Spleen (tissue), 11 donors: ENCODE data around the gene ABCA2. TPM values are rescaled to one million over a fixed set of nuclear protein-coding genes. Genes with fewer than 3 reads are reported as not detected.

Experiments
- DNase-seq: peaks from one replicate; pipeline ENCODE4 v3.0.0-alpha.2; 2020
- H3K27ac ChIP-seq, 8 donors: fragments of 200-600 bp; sonication (generic) in 7 of 8; 1 replicate in 4 of 8; 2 replicates in 4 of 8; pipeline versions ENCODE4 v1.5.0 to v1.8.0; 2016 to 2021; ENCODE audit warnings: inconsistent platforms in 4 of 8, mild to moderate bottlenecking in 4 of 8, moderate library complexity in 1 of 8
- H3K27me3 ChIP-seq, 7 donors: fragments of 200-600 bp; sonication (generic) in 6 of 7; replicated peaks in 1 of 7; 1 replicate in 4 of 7; 2 replicates in 3 of 7; pipeline versions ENCODE4 v1.5.0 to v1.8.0; 2016 to 2021; ENCODE audit warnings: inconsistent platforms in 3 of 7, mild to moderate bottlenecking in 1 of 7
- H3K36me3 ChIP-seq, 6 donors: fragments of 200-600 bp; sonication (generic) in 5 of 6; 1 replicate in 4 of 6; 2 replicates in 2 of 6; pipeline versions ENCODE4 v1.5.0 to v1.8.0; 2016 to 2021; ENCODE audit warnings: inconsistent platforms in 2 of 6
- H3K4me1 ChIP-seq, 6 donors: fragments of 200-600 bp; sonication (generic) in 5 of 6; 1 replicate in 3 of 6; 2 replicates in 3 of 6; pipeline versions ENCODE4 v1.5.0 to v1.8.0; 2016 to 2021; ENCODE audit warnings: inconsistent platforms in 3 of 6
- H3K4me3 ChIP-seq, 8 donors: fragments of 200-600 bp; sonication (generic) in 7 of 8; 1 replicate in 4 of 8; 2 replicates in 4 of 8; pipeline versions ENCODE4 v1.5.0 to v1.8.0; 2016 to 2021; ENCODE audit warnings: inconsistent platforms in 4 of 8, mild to moderate bottlenecking in 4 of 8, moderate library complexity in 2 of 8
- H3K9me3 ChIP-seq, 8 donors: fragments of 200-600 bp; sonication (generic) in 7 of 8; 1 replicate in 4 of 8; 2 replicates in 4 of 8; pipeline versions ENCODE4 v1.5.0 to v1.8.0; 2016 to 2021; ENCODE audit warnings: inconsistent platforms in 4 of 8
- POLR2A ChIP-seq, 3 donors: fragments of 450-650 bp; IDR thresholded peaks; one replicate each; pipeline ENCODE4 v1.5.1; 2017; ENCODE audit warnings: antibody characterized with exemption in 3 of 3, mild to moderate bottlenecking in 1 of 3
- POLR2AphosphoS5 ChIP-seq, 3 donors: sonication (generic); formaldehyde crosslinking; IDR thresholded peaks; one replicate each; pipeline ENCODE4 v1.5.1; 2017; ENCODE audit warnings: antibody characterized with exemption in 3 of 3
- WGBS, 5 donors: extraction: QIAGEN DNeasy Blood & Tissue Kit in 3 of 5; methylation state at CpG; one replicate each; pipeline versions ENCODE4 v1.1.5 to v1.1.7; 2013 to 2018; 5-methylcytosine and 5-hydroxymethylcytosine counted together
- intact Hi-C: fragments of 100-400 bp; cut with DNase I; formaldehyde crosslinking; loops from one replicate; pipeline ENCODE4 v1.15.0; 2023; ENCODE audit warnings: low total_unique reads
- polyA plus RNA-seq, 3 donors: library from polyadenylated mRNA; stranded (reverse); fragments of 200-250 nt; gene quantifications; one replicate each; pipeline ENCODE4 v1.2.1, GENCODE V29; 2013
- total RNA-seq, 7 donors: library from RNA; depleted of rRNA in 3 of 7; stranded (reverse); fragments of >200 nt in 3 of 7; fragmentation: NEBNext Ultra II Directional in 4 of 7; extraction: Animal tissue kit (Norgen Biotek cat#: 25700) in 4 of 7; gene quantifications; one replicate each; pipeline versions ENCODE4 v1.1.0 to v1.2.1, GENCODE V29; 2016 to 2021
- TF ChIP-seq, protein P1 (sequence below), 11 experiments: fragments of 200-600 bp in 7 of 11; fragments of 450-650 bp in 4 of 11; sonication (generic) in 4 of 11; IDR thresholded peaks in 8 of 11; conservative IDR thresholded peaks in 3 of 11; 1 replicate in 7 of 11; 2 replicates in 4 of 11; pipeline versions ENCODE4 v1.4.0 to v1.8.0; 2016 to 2021; ENCODE audit warnings: antibody characterized with exemption in 11 of 11, inconsistent platforms in 4 of 11, mild to moderate bottlenecking in 1 of 11
- donor health status: healthy with polysubstance abuse.
- donor health status: DM: no; HTN: no; CAD: no; lungs with moderate emphysema.
- donor health status: DM: no; HTN: no; CAD: no.
- donor health status: Bipolar disorder and iron deficiency.
- donor health status: healthy.
- donor health status: DM: no; HTN: no; CAD: no.
- donor health status: DM: yes; HTN: yes; CAD: no.

The ABCA2 gene
- total and polyA plus RNA-seq, 10 donors = 11.9 to 97.5 (median 53.2) TPM

DNA sequence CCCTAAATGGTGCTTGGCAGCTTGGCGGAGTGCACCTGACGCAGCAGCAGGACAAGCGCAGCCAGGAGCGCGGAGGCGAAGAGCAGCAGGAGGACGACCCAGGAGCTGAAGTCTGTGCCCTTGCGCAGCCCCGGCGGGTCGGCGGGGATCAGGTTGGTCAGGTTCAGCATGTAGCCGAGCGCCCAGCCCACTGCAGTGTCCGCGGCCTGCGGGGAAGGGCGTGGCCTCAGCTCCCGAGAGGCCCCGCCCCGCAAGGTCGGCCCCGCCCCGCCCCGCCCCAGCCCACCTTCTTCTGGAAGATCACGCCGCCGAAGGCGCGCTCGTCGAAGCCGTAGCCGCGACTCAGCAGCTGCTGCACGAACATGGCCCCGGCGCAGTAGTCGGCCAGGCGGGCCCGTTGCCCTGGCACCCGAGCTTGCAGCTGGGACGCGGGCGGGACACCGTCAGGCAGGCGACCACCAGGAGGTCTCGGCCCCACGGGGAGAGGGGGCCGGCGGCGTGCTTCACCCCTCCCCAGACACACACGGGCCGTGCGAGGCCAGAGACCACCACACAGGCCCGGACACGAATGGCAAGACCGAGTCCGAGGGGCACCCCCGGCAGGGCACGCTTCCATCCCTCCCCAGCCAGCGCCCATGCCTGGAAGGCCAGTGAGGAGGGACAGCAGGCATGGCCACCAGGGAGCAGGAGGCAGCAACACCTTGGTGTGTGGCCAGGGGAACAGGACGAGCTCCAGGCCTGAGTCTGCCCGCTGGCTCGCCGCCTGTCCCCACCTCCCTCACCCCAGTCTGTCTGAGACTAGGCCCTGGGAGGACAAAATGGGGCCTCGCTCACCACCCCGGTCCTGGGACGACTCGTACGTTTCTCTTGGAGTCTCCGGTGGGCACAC, 20.9 kb upstream of the ABCA2 start:
- intact Hi-C loops = no loop called here
- no peaks in the 10 kb centered on the region for H3K9me3 ChIP-seq
- H3K36me3 ChIP-seq = no peaks in the 10 kb centered on the region
- DNase-seq = no peak
- peaks cover 25 to 64% (median 48%) of the 10 kb centered on the region in 6 donors for H3K4me1 ChIP-seq
- no peak overlapping the region for H3K27ac ChIP-seq
- WGBS, 5 donors = 36 to 62% (median 44%) methylated on average over 21 to 72 of the region's 72 CpGs
- H3K27me3 ChIP-seq = peaks cover 15 to 100% (median 98%) of the 10 kb centered on the region in 7 donors
- TF ChIP-seq POLR2AphosphoS5 (IDR thresholded peaks at IDR 0.05) (no peak), POLR2A (IDR thresholded peaks at IDR 0.05) (no peak)
- TF ChIP-seq, protein P1, sequence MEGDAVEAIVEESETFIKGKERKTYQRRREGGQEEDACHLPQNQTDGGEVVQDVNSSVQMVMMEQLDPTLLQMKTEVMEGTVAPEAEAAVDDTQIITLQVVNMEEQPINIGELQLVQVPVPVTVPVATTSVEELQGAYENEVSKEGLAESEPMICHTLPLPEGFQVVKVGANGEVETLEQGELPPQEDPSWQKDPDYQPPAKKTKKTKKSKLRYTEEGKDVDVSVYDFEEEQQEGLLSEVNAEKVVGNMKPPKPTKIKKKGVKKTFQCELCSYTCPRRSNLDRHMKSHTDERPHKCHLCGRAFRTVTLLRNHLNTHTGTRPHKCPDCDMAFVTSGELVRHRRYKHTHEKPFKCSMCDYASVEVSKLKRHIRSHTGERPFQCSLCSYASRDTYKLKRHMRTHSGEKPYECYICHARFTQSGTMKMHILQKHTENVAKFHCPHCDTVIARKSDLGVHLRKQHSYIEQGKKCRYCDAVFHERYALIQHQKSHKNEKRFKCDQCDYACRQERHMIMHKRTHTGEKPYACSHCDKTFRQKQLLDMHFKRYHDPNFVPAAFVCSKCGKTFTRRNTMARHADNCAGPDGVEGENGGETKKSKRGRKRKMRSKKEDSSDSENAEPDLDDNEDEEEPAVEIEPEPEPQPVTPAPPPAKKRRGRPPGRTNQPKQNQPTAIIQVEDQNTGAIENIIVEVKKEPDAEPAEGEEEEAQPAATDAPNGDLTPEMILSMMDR (IDR thresholded peaks at IDR 0.05 in 8 of 11, conservative IDR thresholded peaks at IDR 0.05 in 3 of 11) = no peak
- H3K4me3 ChIP-seq = no peak overlapping the region

DNA sequence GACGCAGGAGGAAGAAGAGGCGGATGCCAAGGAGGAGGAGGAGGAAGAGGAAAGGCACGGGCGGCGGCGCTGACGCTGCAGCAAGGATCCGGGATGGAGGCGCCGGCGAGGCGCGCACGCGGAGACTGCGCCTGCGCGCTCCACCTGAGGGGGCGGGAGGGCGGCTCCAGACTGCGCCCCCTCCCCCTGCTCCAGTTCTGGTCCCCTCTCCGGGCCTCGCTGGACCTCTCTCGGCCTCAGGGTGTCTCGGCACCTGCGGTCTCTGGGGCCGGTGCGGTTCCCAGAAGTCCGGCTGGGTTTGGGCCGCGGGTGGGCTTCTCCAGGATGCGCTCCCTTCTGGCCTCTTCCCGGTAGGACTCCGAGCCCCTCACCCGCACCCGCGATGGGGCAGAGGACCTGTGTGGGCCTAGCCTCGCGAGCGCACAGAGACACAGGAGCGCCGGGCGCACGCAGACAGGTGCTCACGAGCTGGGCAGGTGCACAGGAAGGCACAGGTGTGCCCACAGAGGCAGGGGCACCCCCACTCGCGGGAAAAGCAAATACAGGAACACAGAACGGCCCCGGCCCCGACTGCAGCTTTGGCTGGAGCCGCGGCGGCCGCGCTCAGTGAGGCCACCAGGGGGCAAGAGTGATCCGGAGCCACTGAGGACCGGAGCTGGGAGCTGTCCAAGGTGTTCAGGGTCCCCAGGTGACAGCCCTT, 18.2 kb upstream of the ABCA2 start, which contains the start of gene NPDC1:
Gene NPDC1, minus strand, starts transcription at position 90 of the 700 bp plus-strand sequence. CDS start 188 bp downstream, outside the sequence.
- TF ChIP-seq, protein P1 (IDR thresholded peaks at IDR 0.05 in 8 of 11, conservative IDR thresholded peaks at IDR 0.05 in 3 of 11) = peak; percentile 58 to 91 (median 87)
- TF ChIP-seq POLR2AphosphoS5 (IDR thresholded peaks at IDR 0.05) = peak; percentile 20 to 67 (median 56)
- no peak for TF ChIP-seq POLR2A (IDR thresholded peaks at IDR 0.05)
- no peaks in the 10 kb centered on the region for H3K36me3 ChIP-seq
- peak within 1 kb of the TSS; percentile 1 to 83 (median 79) for H3K27ac ChIP-seq
- H3K27me3 ChIP-seq = peaks cover 11 to 99% (median 79%) of the 10 kb centered on the region in 7 donors
- peak within 1 kb of the TSS; percentile 37 to 77 (median 52) for H3K4me3 ChIP-seq
- 0 to 1% (median 1%) methylated on average over 43 to 57 of the region's 57 CpGs for WGBS, 5 donors
- H3K4me1 ChIP-seq = peaks cover 24 to 72% (median 53%) of the 10 kb centered on the region in 6 donors
- intact Hi-C loops = no loop called here
- peak; percentile 93 for DNase-seq
- no peaks in the 10 kb centered on the region for H3K9me3 ChIP-seq

DNA sequence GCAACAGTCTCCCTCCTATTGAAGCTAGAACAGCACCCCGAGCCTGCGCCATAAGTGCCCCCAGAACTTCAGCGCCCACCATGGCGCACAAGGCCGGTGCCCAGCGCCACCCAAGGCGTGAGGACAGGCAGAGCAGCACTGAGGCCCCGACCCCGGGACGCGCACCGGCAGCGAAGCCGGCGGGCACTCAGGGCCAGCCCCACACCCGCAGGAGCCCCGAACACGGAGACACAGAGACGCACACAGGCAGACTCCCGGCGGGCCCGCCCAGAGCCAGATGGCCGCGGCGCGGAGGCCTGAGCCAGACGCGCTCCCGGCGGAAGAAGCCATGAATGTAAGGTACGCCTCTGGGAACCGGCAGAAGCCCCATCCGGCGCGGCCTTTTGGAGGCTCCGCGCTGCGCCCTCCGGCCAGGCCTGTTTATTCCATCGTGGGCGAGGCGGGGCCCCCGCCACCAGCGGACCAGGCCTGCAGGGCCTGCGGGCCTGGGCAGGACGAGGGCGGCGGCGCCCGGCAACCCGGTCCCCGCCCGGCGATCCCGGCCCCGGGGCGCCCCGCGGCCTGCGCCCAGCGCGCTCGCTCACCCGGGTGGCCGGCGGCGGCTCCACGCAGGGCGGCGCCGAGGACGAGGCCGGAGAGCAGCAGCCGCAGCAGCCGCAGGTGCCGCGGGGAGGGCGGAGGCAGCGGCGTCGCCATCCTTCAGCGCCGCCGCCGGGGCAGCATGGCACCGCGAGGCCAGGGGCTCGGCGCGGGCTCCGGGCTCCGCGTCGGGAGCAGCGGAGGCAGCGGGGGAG, 17.5 kb upstream of the ABCA2 start:
- no peak for DNase-seq
- intact Hi-C loops = no loop called here
- peaks cover 0 to 4% (median 0%) of the 10 kb centered on the region in 6 donors for H3K36me3 ChIP-seq
- WGBS, 5 donors = 1 to 3% (median 2%) methylated on average over 52 to 96 of the region's 96 CpGs
- peak overlapping the region; percentile 37 to 77 (median 52) for H3K4me3 ChIP-seq
- TF ChIP-seq POLR2A (IDR thresholded peaks at IDR 0.05) = no peak
- no peak for TF ChIP-seq POLR2AphosphoS5 (IDR thresholded peaks at IDR 0.05)
- TF ChIP-seq, protein P1 (IDR thresholded peaks at IDR 0.05 in 8 of 11, conservative IDR thresholded peaks at IDR 0.05 in 3 of 11) = no peak
- peak overlapping the region; percentile 1 to 83 (median 79) for H3K27ac ChIP-seq
- H3K27me3 ChIP-seq = peaks cover 11 to 98% (median 71%) of the 10 kb centered on the region in 7 donors
- H3K4me1 ChIP-seq = peaks cover 25 to 79% (median 56%) of the 10 kb centered on the region in 6 donors
- no peaks in the 10 kb centered on the region for H3K9me3 ChIP-seq
